GM20431 (cell line): ENCODE results near the gene ZBTB17.

Experiments used
- in situ Hi-C: fragments of 300-500 bp; cut with MseI, MboI; formaldehyde crosslinking; loops from one replicate; pipeline ENCODE4 v1.15.0; 2020; ENCODE audit warnings: low sequenced_read_pairs; ENCODE audit not compliant: unreplicated experiment

Gene ZBTB17

DNA sequence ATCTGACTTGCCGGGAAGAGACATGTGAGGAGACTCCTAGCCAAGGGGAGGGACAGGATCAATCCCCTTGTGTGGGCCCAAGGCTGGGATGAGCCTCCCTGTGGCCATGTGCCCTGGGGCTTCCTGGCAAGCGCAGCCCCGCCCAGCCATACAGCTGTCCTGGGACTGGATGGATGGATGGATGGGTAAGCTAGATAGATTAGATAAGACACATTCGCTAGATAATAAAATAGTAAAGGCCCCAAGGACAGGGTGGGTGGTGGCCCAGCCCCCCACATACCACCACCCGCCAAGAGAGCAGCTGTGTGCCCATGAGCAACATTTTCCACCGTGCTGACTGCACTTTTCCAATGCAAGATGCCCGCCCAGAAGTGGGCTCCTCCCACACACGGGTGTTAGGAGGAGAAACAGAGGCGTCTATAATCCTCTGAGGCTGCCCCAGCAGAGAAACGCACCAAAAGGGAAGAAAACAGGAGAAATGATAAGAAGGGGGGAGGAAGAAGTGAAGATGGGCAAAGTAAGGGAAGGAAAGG lies 25.1 kb downstream of the ZBTB17 start:
- in situ Hi-C loops: no loop called here

DNA sequence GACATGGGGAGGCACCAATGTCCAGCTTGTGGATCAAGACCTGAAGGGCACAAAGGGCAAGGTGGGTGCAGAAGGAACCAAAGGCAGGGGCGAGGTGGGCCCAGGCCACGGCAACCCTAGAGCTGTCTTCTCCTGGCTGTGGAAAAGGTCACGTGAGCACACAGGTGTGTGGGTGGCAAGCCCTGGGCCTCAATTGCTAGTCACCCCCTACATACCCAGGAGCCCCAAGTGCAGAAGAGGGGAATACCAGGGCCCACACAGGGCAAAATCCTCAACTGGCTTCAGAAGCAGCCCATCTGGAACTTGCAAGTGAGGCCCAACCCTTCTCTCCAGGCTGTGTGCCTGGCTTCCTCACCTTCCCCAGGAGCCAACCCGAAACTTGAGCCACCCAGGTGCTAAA lies 25.6 kb downstream of the ZBTB17 start:
- in situ Hi-C loops: no loop called here

DNA sequence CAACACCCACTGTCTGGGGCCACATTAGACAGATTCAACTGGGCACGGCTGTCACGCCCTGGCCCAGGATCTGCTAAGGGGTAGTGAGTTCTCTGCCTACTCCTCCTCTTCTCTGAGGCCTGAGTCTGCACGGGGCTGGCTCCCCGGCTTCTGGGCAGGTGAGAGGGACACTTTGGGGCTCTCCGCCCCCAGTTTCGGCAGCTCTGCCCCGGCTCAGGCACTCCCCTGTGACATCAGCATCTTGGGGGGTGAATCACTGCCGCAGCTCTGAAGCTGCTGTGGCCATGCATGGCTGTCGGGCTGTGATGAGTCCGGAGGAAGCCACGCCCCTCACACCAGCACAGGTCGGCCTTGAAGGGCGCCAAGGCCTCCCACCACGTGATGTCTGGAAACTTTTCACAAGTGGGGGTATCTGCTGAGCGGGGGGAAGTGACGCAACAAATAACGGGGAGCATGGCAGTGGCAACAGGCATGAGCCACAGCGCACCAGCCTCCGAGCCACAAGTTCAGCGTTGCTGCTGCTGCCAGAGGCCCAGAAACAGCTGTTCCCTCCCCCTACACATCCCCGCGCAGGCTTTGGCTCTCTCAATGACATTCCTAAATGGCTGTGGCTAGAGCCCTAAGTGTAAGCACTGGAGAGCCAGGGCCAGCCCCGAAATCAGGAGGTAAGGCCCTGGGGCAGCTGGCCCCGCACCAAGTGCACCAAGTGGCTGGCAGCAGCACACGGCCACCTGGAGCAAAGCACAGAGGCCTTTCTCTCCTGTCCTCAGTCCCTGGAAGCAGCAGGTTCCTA lies 26.3 kb downstream of the ZBTB17 start:
- in situ Hi-C loops: no loop called here

DNA sequence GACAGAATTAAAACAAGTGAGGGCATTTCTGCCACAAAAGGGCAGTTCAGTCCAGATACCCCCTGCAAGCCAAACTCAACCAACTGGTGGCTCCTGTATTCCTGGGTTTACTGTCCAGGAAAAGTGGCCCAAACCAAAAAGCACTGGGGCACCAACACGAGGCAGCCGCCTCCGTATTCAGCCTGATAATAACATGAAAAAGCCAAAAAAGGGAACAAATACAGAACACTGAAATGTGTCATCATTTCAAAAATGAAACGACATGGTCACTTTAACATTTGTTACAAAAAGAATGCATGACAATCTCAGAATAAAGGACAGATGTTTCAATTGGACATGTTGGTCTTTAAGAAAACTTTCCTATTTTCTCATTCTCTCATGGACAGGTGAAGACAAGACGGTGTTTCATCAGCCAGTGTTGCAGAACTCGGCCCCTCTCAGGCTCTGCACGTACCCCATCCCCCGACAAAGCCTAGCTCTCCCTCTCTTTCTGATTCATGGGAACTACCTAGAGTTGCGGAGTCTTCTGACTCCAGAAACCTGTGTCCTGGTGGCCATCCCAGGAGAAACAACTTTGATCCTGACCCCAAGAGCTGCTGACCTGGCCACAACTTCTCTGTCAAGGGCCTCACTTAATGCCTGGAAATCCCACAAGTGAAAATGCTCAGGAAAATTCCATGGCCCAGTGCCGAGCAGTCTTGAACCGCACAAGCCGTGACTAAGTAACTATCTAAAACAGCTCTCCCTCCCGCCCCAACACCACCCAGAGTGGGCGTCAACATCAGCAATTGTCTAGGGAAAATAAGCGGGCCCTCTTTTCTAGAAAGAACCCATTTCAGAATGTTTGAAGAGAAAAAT lies 27.1 kb downstream of the ZBTB17 start:
- in situ Hi-C loops: no loop called here

DNA sequence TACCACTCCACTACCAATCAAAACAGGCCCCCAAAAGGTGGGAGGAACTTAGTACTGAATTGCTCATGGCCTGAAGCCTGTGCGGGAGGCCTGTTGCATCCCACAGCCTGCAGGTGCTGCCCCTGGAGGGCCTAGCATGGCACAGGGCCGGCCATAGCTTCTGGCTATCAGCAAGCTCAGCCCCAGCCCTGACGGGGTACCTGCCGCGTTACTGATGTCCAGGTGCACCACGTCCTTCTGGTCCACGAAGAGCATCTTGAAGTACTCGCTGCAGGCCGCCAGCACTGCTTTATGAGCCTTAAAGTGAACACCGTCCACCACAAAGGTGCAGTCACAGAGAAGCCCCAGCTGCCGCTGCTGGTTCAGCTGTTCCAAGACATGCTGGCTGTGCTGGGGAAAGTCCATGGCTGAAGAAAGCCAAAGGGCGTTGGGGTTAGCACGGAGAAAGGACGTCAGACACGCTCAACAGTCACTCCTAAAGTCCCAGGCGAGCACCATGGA lies 27.8 kb downstream of the ZBTB17 start:
- in situ Hi-C loops: no loop called here

DNA sequence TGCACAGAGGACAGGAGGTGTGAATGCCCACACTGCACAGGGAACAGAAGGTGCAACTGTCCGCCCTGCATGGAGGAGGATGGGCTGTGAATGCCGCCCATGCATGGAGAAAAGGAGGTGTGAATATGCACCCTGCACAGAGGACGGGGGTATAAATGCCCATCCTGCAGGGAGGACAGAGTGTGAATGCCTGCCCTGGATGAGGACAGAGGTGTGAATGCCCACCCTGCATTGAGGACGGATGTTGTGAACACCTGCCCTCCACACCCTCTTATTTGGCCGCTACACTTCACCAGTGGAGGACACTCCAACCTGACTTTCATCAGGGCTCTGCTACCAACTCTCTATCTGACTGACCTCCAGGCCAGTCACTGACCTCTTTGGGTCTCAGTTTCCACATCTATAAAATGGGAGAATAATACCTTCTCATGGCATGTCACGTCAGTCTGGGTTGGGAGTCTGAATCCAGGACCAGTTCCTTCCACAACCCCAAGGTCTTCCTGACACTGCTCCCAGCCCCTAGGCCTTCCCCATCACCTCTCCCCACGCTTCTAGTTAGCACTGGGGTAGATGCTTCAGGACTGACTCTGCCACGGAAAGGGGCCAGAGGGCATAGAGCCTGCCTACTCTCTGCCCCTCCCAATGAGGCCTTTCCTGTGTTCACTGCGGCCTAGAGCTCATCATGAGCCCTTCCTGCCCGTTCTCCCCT lies 28.4 kb downstream of the ZBTB17 start:
- in situ Hi-C loops: no loop called here

DNA sequence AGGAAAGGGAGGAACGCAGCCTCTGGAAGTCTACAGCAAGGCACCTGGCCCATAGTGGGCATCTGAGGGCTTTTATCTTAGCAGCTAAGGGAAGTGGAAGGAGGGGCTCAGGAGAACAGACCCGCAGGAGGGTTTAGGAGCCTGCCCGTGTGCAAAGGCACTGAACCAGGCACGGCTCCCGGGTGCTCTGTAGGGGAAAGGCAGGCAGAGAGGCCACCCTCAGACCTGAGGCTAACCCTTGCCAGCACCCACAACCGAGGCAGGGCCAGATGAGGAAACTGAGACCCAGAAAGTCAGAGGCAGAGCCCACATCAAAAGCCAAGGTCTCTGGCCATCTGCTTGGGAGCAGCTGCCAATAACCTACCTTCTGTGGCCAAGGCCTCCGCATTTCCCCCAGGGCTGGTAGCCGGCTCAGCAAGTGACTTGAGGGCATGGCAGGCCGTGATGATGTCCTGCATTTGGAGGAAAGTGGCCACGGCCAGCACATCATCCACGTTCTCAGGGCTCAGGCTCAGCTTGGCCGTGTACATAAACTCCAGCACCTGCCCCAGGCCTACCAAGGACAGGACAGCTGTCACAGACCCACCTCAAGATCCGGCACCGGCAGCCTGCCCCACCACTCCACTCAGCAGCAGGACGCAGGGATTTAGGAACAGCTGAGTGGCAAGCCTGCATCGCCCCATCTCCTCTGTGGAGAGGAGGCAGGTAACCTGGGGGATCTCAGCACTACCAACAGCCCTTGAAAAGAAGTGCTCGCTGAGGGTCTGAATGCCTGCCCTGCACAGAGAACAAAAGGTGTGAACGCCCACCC lies 29.1 kb downstream of the ZBTB17 start:
- in situ Hi-C loops: no loop called here

DNA sequence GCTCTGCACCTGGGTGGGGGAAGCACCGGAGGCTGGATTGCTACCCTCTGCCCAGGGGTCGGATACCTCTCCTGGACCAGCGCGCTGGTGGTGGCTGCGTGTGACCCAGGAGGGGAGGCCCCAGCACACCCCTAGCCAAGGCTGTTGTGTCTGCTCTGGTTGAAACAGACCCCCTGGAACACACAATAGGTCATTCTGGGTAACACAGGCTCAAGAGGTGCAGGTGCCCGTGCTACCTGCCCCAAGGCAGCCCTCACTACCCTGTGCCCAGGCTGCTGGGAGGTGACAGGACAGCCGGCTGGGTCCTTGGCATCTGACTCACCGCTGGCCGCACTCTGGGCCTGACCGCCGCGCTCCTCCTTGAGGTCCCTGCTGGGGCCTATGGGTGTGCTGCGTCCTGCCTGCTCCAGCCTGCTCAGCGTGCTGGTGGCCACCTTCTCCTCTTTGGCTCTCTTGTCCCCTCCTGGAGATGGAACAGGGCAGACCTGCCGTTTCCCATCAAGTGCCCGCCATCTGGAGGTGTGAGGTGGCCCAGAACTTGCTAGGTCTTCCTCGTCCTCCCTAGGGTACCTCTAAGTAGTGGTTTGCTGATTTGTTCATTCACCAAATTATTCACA lies 30.0 kb downstream of the ZBTB17 start:
- in situ Hi-C loops: no loop called here

DNA sequence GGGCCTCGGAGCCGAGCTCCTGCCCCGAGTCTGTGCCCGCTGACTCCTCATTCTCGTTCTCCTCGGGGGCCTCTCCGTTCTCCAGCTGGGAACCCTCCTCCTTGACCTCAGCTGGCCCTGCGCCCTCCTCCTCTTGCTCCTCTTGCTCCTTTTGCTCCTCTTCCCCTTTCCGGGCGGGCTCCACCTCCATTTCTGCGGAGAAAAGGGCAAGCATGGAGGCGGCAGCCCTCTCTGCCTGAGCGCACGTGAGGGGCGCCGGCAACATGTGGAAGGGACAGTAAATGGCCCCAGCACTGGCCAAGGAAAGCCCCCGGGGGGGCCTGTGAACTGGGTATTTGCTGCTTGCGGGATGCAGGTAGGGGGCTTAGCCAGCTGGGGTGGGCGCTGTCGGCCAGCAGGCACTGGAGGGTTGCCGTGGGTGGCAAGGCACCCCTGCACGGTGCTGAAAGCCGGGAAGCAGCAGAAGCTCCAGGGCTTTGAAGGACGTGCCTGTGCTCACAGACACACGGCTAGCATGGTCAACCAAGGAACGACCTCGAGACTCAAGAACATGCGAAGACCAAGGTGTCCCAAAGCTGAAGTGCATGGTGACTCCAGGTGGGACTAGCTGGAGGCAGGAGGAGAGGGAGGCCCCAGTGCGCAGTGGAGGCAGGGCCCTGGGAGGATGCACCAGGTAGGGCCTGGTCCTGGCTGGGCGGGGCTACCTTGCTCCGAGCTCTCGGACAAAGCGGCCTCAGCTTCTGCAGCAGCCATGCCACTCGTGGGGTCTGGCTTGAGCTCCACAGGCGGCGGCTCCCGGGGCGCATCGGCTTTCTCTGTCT lies 30.7 kb downstream of the ZBTB17 start:
- in situ Hi-C loops: no loop called here

DNA sequence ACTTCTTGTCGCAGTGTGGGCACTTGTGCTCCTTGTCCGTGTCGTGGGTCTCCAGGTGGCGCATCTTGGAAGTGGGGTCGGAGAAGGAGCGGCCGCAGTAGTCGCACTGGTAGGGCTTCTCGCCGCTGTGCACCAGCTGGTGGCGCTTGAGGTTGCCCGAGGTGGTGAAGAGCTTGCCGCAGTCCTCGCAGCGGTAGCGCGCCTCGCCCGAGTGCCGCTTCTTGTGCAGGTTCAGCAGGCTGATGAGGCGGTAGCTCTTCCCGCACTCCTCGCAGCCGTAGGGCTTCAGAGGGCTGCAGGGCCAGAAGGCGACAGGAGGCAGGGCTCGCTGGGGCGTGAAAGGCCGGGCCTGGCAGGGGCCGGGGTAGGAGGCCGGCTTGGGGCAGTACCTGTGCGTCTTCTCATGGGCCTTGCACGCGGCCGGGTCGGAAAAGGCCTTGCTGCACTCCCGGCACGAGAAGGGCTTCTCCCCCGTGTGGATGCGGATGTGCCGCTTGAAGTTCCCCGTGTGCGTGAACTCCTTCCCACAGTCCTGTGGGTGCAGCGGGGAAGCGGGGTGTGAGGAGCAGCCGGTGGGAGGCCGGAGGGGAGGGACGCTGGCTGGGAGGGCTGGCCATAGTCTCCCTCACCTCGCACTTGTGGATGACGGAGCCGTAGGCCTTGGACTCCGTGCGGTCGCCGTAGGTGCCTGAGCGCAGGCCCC lies 31.4 kb downstream of the ZBTB17 start:
- in situ Hi-C loops: no loop called here

DNA sequence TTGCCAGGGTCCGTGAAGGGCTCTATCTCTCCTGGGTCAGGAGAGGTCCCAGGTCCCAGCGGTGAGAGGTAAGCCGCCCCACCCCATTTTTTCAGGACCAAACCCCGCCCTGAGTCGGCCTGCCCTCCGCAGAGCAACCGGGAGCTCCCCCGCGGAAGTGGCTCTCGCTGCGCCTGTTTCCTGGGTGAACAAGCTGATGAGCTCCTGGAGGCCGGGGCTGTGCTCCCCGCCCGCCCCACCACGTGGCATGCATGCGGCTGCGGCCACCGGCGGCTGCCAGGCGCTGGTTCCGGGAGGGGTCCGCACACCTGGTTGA lies 32.0 kb downstream of the ZBTB17 start:
- in situ Hi-C loops: no loop called here

DNA sequence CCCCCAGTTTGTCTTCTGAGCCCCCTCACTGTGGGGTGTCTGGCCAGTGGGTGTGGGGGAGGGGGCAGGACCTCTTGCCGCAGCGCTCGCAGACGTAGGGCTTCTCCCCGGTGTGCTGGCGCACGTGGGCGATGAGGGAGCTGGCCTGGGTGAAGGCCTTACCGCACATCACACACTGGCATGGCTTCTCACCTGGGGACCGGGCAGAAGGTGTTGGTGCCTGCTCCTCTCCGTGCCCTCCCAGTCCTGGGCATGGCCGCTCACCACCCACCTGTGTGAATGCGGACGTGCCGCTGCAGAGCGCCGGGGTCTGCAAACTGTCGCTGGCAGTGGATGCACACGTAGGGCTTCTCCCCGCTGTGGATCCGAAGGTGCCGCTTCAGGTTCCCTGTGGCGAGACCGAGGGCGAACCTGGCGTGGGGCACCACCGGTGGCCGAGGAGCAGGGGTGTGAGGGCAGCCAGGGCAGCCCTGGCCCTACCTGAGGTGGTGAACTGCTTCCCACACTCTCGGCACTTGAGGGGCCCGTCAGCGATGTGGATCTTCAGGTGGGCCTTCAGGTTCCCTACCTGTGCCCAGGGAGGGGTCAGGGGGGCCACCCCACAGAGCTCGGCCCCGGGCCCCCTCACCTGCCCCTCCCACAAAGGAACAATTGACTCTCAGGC lies 32.4 kb downstream of the ZBTB17 start:
- in situ Hi-C loops: no loop called here

DNA sequence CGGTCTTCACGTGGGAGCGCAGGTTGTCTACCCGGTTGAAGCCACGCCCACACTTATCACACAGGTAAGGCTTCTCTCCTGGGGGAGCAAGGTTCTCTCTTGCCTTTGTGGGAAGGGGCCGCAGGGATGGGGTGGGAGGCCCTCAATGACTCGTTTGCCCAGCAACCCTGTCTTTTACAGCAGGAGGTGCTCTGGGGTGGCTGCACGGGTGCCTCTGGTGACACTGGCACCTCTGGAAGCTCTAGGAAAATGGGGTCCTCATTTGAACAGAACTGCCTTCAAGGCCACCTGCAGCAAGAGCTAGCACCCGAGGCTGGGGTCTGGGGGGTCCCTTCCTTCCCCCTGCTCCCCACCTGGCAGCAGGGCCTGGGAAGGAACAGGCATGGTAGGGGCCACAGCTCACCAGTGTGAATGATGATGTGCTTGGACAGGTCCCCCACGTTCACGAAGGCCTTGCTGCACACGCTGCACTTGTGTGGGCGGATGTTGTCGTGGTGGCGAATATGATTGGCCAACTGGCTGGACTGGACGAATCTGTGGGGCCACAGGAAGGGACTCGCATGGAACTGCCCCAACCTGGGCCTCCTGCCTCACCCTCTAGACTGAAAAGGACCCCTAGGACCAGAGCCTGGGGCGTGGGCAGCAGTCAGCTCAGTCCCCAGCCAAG lies 33.1 kb downstream of the ZBTB17 start:
- in situ Hi-C loops: no loop called here

DNA sequence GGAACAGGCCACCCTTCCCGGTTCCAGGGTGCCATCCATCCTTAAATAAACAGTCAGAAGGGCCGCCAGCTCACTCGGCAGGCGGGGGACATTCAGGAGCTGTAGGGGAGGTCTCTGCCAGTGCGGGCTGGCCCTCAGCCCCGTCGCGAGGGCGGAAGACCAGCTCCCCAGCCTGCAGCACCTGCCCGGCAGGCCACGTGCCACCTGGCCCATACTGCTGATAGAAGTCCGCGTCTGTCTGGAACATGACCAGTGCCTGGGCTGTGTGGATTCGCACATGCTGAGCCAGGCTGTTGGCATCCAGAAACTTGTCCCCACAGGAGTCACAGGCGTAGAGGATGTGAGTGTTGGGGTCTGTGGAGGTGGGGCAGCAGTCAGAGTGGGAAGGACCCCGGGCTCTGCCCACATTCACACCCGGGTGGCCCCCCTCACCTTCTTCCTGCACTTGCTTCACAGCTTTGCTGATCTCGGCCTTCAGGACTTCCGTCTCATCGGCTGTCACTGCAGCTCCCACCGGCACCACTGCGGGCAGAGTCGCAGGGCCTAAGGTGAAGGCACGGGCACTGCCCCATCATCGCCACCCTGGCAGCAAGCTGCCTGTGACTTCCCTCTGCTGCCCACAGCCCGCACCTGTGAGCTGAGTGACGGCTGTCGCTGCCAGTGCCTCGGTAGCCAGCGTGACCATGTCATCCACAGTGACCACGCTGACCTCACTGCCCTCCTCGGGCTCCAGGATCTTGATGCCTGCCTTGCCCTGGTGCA lies 33.8 kb downstream of the ZBTB17 start:
- in situ Hi-C loops: no loop called here

DNA sequence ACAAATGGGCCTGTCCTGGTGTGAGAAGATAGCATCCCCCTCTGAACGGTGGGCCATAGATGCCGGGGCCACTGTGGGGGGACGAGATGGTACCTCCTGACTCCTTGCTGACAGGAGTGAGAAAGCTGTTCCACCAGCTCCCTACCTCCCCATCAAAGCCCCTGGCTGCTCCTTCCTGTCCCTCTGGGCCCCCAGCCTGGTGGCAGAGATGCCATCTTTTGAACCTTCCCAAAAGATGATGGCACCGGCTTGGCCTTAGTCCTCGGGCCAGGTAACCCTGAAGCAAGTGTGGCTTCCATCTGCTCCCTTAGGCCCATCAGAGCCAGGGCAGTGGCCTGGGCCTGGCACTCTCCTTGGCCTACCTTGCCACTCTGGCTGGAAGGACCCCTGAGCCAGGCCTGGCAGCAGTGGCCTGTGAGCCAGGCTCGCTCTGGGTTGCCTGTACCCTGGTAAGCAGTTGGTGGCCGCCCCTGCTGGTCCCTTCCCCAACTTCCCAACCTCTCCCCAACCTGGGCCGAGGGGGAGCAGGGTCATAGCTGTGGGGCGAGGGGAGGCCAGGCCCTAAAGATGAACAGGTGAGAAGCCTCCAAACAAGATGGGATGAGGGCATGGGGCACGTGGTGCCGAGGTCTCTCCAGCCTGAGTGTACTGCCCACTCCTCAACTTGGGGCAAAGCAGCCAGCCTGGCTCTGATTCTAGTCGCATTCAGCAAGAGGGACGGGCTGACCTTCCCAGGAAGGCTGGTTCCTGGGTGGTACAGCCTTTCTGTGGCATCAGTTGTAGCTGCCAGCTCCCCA lies 34.7 kb downstream of the ZBTB17 start:
- in situ Hi-C loops: no loop called here
